GM23338 (cell line): ENCODE measurements around the gene CIT. TPM values are rescaled to one million over a fixed set of nuclear protein-coding genes. Genes with fewer than 3 reads are reported as not detected.

ENCODE experiments used
- ATAC-seq: fragments of 200-7000 bp; cut with Tn5 transposase; 3 replicates; pipeline ENCODE4 v1.9.1; 2020
- DNase-seq: peaks from one replicate; pipeline ENCODE4 v3.0.0-alpha.2; 2015; ENCODE audit warnings: low spot score
- H2AFZ ChIP-seq: fragments of 200-600 bp; sonication (generic); 2 replicates; pipeline ENCODE4 v1.8.0; 2016; ENCODE audit warnings: antibody characterized with exemption, mild to moderate bottlenecking, moderate library complexity
- H3F3A ChIP-seq: fragments of 200-600 bp; sonication (generic); replicated peaks from 2 replicates; pipeline ENCODE4 v1.8.0; 2017; ENCODE audit warnings: antibody characterized with exemption, mixed run types, low read depth
- H3K27ac ChIP-seq: fragments of 200-600 bp; sonication (generic); 2 replicates; pipeline ENCODE4 v1.6.1; 2016; ENCODE audit warnings: low read depth
- H3K27me3 ChIP-seq: fragments of 200-600 bp; sonication (generic); 2 replicates; pipeline ENCODE4 v1.8.0; 2016; ENCODE audit warnings: mild to moderate bottlenecking, mixed run types, moderate library complexity; ENCODE audit not compliant: insufficient read depth
- H3K36me3 ChIP-seq: fragments of 200-600 bp; sonication (generic); 2 replicates; pipeline ENCODE4 v1.8.0; 2016; ENCODE audit warnings: mild to moderate bottlenecking; ENCODE audit not compliant: insufficient read depth
- H3K4me1 ChIP-seq: fragments of 200-600 bp; sonication (generic); 2 replicates; pipeline ENCODE4 v1.8.0; 2016; ENCODE audit warnings: mild to moderate bottlenecking, moderate library complexity; ENCODE audit not compliant: insufficient read depth
- H3K4me2 ChIP-seq: fragments of 200-600 bp; sonication (generic); 2 replicates; pipeline ENCODE4 v1.7.1; 2017; ENCODE audit warnings: mixed run types
- H3K4me3 ChIP-seq: fragments of 200-600 bp; sonication (generic); 2 replicates; pipeline ENCODE4 v1.6.1; 2016; ENCODE audit warnings: mixed run types
- H3K79me2 ChIP-seq: fragments of 200-600 bp; sonication (generic); replicated peaks from 2 replicates; pipeline ENCODE4 v1.8.0; 2017; ENCODE audit warnings: mild to moderate bottlenecking; ENCODE audit not compliant: insufficient read depth
- H3K9me2 ChIP-seq: fragments of 200-600 bp; sonication (generic); 2 replicates; pipeline ENCODE4 v1.8.0; 2017; ENCODE audit not compliant: insufficient read depth
- H4K20me1 ChIP-seq: fragments of 200-600 bp; sonication (generic); replicated peaks from 2 replicates; pipeline ENCODE4 v1.8.0; 2017; ENCODE audit warnings: mild to moderate bottlenecking; ENCODE audit not compliant: insufficient read depth
- H3K27ac Mint-ChIP-seq: 2 replicates; pipeline ENCODE4 v1.8.0; 2020; ENCODE audit warnings: inconsistent platforms, mild to moderate bottlenecking, moderate library complexity, mixed read lengths
- H3K27me3 Mint-ChIP-seq: 3 replicates; pipeline ENCODE4 v1.8.0; 2022; ENCODE audit warnings: low read depth, mild to moderate bottlenecking, moderate library complexity, mixed read lengths, inconsistent platforms; ENCODE audit not compliant: insufficient read depth, poor library complexity
- H3K36me3 Mint-ChIP-seq: 3 replicates; pipeline ENCODE4 v1.8.0; 2021; ENCODE audit warnings: low read depth, mild to moderate bottlenecking, inconsistent platforms, moderate library complexity, mixed read lengths
- H3K4me1 Mint-ChIP-seq: 3 replicates; pipeline ENCODE4 v1.8.0; 2020; ENCODE audit warnings: mild to moderate bottlenecking, inconsistent platforms, mixed read lengths
- H3K4me3 Mint-ChIP-seq: 3 replicates; pipeline ENCODE4 v1.8.0; 2021; ENCODE audit warnings: moderate library complexity, mild to moderate bottlenecking, inconsistent platforms, mixed read lengths
- H3K9me3 Mint-ChIP-seq: 3 replicates; pipeline ENCODE4 v1.8.0; 2020; ENCODE audit warnings: moderate library complexity, mild to moderate bottlenecking, inconsistent platforms, mixed read lengths
- CREB1 ChIP-seq: fragments of 250-450 bp; sonication (Bioruptor Pico); IDR thresholded peaks from 2 replicates; pipeline ENCODE4 v1.5.0; 2020; ENCODE audit warnings: low read depth, mild to moderate bottlenecking, moderate library complexity
- EZH2 ChIP-seq: fragments of 200-600 bp; sonication (generic); IDR thresholded peaks from one replicate; pipeline ENCODE4 v1.8.0; 2017; ENCODE audit warnings: antibody characterized with exemption, mild to moderate bottlenecking, low read depth; ENCODE audit not compliant: unreplicated experiment
- EZH2phosphoT487 ChIP-seq: fragments of 200-600 bp; sonication (generic); IDR thresholded peaks from one replicate; pipeline ENCODE4 v1.8.1; 2018; ENCODE audit warnings: antibody characterized with exemption; ENCODE audit not compliant: unreplicated experiment
- JUNB ChIP-seq: IDR thresholded peaks from one replicate; pipeline ENCODE4 v1.6.1; 2016; ENCODE audit warnings: antibody characterized with exemption; ENCODE audit not compliant: unreplicated experiment
- NANOG ChIP-seq: IDR thresholded peaks from 2 replicates; pipeline ENCODE4 v1.6.1; 2016; ENCODE audit warnings: antibody characterized with exemption, borderline replicate concordance
- POLR2AphosphoS5 ChIP-seq: IDR thresholded peaks from 2 replicates; pipeline ENCODE4 v1.6.1; 2016; ENCODE audit warnings: antibody characterized with exemption, low read depth
- ZNF114 ChIP-seq: fragments of 250-450 bp; sonication (Bioruptor Pico); IDR thresholded peaks from 2 replicates; pipeline ENCODE4 v1.5.0; 2020; ENCODE audit warnings: mild to moderate bottlenecking, moderate library complexity
- ZNF331 ChIP-seq: fragments of 250-450 bp; sonication (Bioruptor Pico); IDR thresholded peaks from 2 replicates; pipeline ENCODE4 v1.5.0; 2020; ENCODE audit warnings: low read depth, mild to moderate bottlenecking, moderate library complexity
- polyA plus RNA-seq: library from polyadenylated mRNA; unstranded; fragments of >200 nt; fragmentation: Nextera tagmentation; extraction: Ambion mirVana; gene quantifications from 2 replicates; pipeline ENCODE4 v1.2.1, GENCODE V29; 2016
- total RNA-seq: library from RNA; depleted of rRNA; stranded (reverse); fragments of >200 nt; shearing (Covaris generic); gene quantifications from 2 replicates; pipeline ENCODE4 v1.2.3, GENCODE V29; 2014
- TF ChIP-seq, protein P1 (sequence below): IDR thresholded peaks from 2 replicates; pipeline ENCODE4 v1.6.1; 2016; ENCODE audit warnings: antibody characterized with exemption
- TF ChIP-seq, protein P2 (sequence below), 2 experiments: fragments of 200-600 bp in 1 of 2; sonication (generic) in 1 of 2; conservative IDR thresholded peaks; 2 replicates each; pipeline versions ENCODE4 v1.5.1 to v1.6.1; 2016 to 2017; ENCODE audit warnings: antibody characterized with exemption in 2 of 2, low read depth in 2 of 2, mild to moderate bottlenecking in 2 of 2, moderate library complexity in 1 of 2
- TF ChIP-seq, protein P3 (sequence below): IDR thresholded peaks from one replicate; pipeline ENCODE4 v1.6.1; 2018; ENCODE audit warnings: antibody characterized with exemption; ENCODE audit not compliant: unreplicated experiment
- TF ChIP-seq, protein P4 (sequence below): fragments of 250-450 bp; sonication (Bioruptor Pico); IDR thresholded peaks from 2 replicates; pipeline ENCODE4 v1.5.0; 2020; ENCODE audit warnings: mild to moderate bottlenecking, moderate library complexity

The CIT gene
- total and polyA plus RNA-seq, 2 experiments from 2014 or later, result 9.7 to 47.8 TPM

DNA sequence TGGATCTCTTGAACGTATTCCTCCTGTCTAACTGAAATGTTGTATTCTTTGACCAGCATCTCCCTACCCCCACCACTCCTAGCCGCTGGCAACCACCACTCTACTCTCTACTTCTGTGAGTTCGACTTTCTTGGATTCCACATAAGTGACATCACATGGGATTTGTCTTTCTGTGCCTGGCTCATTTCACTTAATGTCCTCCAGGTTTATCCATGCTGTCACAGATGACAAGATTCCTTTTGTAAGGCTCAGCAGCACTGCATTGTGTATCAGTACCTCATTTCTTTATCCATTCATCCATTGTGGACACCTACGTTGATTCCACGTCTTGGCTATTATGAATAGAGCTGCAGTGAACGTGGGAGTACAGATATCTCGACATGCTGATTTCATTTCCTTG lies 198.7 kb downstream of the CIT start:
- no peaks in the 10 kb centered on the region for H3K27me3 ChIP-seq

More for the DNA sequence above, 198.7 kb downstream of the CIT start:
- Histone ChIP-seq H4K20me1 (peaks cover 17% of the 10 kb centered on the region; the same call in 1 of the 2 replicates), H2AFZ (no peak overlapping the region), H3K79me2 (no peaks in the 10 kb centered on the region), H3K36me3 (peaks cover 47% of the 10 kb centered on the region), H3K4me1 (no peaks in the 10 kb centered on the region), H3K9me2 (0 out of 2 replicates have a peak, but pooled peaks cover 4% of the 10 kb centered on the region), H3K4me2 (no peak overlapping the region), H3F3A (0 out of 2 replicates have a peak, but pooled peaks cover 4% of the 10 kb centered on the region), H3K4me3 (no peak overlapping the region), H3K27ac (no peak overlapping the region)
- H3K4me1 Mint-ChIP-seq, result peaks cover 11% of the 10 kb centered on the region
- H3K4me3 Mint-ChIP-seq, result no peak overlapping the region
- peaks cover 2% of the 10 kb centered on the region for H3K27me3 Mint-ChIP-seq
- H3K27ac Mint-ChIP-seq, result no peak overlapping the region
- no peaks in the 10 kb centered on the region for H3K9me3 Mint-ChIP-seq
- ATAC-seq (no peak), DNase-seq (no peak)
- peaks cover 85% of the 10 kb centered on the region for H3K36me3 Mint-ChIP-seq
- TF ChIP-seq ZNF114 (no peak), JUNB (no peak), CREB1 (no peak), POLR2AphosphoS5 (no peak), EZH2 (no peak), EZH2phosphoT487 (no peak), NANOG (no peak), ZNF331 (CRISPR knock-in tag) (no peak)
- TF ChIP-seq, protein P1, sequence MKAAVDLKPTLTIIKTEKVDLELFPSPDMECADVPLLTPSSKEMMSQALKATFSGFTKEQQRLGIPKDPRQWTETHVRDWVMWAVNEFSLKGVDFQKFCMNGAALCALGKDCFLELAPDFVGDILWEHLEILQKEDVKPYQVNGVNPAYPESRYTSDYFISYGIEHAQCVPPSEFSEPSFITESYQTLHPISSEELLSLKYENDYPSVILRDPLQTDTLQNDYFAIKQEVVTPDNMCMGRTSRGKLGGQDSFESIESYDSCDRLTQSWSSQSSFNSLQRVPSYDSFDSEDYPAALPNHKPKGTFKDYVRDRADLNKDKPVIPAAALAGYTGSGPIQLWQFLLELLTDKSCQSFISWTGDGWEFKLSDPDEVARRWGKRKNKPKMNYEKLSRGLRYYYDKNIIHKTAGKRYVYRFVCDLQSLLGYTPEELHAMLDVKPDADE, result no peak
- TF ChIP-seq, protein P2, sequence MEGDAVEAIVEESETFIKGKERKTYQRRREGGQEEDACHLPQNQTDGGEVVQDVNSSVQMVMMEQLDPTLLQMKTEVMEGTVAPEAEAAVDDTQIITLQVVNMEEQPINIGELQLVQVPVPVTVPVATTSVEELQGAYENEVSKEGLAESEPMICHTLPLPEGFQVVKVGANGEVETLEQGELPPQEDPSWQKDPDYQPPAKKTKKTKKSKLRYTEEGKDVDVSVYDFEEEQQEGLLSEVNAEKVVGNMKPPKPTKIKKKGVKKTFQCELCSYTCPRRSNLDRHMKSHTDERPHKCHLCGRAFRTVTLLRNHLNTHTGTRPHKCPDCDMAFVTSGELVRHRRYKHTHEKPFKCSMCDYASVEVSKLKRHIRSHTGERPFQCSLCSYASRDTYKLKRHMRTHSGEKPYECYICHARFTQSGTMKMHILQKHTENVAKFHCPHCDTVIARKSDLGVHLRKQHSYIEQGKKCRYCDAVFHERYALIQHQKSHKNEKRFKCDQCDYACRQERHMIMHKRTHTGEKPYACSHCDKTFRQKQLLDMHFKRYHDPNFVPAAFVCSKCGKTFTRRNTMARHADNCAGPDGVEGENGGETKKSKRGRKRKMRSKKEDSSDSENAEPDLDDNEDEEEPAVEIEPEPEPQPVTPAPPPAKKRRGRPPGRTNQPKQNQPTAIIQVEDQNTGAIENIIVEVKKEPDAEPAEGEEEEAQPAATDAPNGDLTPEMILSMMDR (conservative IDR thresholded peaks at IDR 0.05; ENCODE audit: low read depth in 2 of 2), result no peak
- TF ChIP-seq, protein P3, sequence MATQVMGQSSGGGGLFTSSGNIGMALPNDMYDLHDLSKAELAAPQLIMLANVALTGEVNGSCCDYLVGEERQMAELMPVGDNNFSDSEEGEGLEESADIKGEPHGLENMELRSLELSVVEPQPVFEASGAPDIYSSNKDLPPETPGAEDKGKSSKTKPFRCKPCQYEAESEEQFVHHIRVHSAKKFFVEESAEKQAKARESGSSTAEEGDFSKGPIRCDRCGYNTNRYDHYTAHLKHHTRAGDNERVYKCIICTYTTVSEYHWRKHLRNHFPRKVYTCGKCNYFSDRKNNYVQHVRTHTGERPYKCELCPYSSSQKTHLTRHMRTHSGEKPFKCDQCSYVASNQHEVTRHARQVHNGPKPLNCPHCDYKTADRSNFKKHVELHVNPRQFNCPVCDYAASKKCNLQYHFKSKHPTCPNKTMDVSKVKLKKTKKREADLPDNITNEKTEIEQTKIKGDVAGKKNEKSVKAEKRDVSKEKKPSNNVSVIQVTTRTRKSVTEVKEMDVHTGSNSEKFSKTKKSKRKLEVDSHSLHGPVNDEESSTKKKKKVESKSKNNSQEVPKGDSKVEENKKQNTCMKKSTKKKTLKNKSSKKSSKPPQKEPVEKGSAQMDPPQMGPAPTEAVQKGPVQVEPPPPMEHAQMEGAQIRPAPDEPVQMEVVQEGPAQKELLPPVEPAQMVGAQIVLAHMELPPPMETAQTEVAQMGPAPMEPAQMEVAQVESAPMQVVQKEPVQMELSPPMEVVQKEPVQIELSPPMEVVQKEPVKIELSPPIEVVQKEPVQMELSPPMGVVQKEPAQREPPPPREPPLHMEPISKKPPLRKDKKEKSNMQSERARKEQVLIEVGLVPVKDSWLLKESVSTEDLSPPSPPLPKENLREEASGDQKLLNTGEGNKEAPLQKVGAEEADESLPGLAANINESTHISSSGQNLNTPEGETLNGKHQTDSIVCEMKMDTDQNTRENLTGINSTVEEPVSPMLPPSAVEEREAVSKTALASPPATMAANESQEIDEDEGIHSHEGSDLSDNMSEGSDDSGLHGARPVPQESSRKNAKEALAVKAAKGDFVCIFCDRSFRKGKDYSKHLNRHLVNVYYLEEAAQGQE, result no peak
- TF ChIP-seq, protein P4, sequence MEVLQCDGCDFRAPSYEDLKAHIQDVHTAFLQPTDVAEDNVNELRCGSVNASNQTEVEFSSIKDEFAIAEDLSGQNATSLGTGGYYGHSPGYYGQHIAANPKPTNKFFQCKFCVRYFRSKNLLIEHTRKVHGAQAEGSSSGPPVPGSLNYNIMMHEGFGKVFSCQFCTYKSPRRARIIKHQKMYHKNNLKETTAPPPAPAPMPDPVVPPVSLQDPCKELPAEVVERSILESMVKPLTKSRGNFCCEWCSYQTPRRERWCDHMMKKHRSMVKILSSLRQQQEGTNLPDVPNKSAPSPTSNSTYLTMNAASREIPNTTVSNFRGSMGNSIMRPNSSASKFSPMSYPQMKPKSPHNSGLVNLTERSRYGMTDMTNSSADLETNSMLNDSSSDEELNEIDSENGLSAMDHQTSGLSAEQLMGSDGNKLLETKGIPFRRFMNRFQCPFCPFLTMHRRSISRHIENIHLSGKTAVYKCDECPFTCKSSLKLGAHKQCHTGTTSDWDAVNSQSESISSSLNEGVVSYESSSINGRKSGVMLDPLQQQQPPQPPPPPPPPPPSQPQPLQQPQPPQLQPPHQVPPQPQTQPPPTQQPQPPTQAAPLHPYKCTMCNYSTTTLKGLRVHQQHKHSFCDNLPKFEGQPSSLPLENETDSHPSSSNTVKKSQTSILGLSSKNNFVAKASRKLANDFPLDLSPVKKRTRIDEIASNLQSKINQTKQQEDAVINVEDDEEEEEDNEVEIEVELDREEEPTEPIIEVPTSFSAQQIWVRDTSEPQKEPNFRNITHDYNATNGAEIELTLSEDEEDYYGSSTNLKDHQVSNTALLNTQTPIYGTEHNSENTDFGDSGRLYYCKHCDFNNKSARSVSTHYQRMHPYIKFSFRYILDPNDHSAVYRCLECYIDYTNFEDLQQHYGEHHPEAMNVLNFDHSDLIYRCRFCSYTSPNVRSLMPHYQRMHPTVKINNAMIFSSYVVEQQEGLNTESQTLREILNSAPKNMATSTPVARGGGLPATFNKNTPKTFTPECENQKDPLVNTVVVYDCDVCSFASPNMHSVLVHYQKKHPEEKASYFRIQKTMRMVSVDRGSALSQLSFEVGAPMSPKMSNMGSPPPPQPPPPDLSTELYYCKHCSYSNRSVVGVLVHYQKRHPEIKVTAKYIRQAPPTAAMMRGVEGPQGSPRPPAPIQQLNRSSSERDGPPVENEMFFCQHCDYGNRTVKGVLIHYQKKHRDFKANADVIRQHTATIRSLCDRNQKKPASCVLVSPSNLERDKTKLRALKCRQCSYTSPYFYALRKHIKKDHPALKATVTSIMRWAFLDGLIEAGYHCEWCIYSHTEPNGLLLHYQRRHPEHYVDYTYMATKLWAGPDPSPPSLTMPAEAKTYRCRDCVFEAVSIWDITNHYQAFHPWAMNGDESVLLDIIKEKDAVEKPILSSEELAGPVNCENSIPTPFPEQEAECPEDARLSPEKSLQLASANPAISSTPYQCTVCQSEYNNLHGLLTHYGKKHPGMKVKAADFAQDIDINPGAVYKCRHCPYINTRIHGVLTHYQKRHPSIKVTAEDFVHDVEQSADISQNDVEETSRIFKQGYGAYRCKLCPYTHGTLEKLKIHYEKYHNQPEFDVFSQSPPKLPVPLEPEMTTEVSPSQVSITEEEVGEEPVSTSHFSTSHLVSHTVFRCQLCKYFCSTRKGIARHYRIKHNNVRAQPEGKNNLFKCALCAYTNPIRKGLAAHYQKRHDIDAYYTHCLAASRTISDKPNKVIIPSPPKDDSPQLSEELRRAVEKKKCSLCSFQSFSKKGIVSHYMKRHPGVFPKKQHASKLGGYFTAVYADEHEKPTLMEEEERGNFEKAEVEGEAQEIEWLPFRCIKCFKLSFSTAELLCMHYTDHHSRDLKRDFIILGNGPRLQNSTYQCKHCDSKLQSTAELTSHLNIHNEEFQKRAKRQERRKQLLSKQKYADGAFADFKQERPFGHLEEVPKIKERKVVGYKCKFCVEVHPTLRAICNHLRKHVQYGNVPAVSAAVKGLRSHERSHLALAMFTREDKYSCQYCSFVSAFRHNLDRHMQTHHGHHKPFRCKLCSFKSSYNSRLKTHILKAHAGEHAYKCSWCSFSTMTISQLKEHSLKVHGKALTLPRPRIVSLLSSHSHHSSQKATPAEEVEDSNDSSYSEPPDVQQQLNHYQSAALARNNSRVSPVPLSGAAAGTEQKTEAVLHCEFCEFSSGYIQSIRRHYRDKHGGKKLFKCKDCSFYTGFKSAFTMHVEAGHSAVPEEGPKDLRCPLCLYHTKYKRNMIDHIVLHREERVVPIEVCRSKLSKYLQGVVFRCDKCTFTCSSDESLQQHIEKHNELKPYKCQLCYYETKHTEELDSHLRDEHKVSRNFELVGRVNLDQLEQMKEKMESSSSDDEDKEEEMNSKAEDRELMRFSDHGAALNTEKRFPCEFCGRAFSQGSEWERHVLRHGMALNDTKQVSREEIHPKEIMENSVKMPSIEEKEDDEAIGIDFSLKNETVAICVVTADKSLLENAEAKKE (CRISPR knock-in tag), result no peak
